Sigmoid colon (tissue), 4 donors: ENCODE results near the gene FOXP1.

ENCODE experiments used
- CTCF ChIP-seq, 4 experiments: fragments of 450-650 bp in 3 of 4; fragments of 200-600 bp in 1 of 4; IDR thresholded peaks; one replicate each; pipeline ENCODE4 v1.5.1; 2016 to 2019; ENCODE audit warnings: antibody characterized with exemption in 4 of 4, mild to moderate bottlenecking in 3 of 4, moderate library complexity in 2 of 4
- EP300 ChIP-seq, 4 donors: sonication (generic); formaldehyde crosslinking; IDR thresholded peaks; one replicate each; pipeline ENCODE4 v1.6.1; 2017; ENCODE audit warnings: antibody characterized with exemption in 4 of 4
- POLR2A ChIP-seq, 2 donors: fragments of 450-650 bp; IDR thresholded peaks; one replicate each; pipeline ENCODE4 v1.6.1; 2016; ENCODE audit warnings: antibody characterized with exemption in 2 of 2, mild to moderate bottlenecking in 2 of 2, moderate library complexity in 2 of 2
- POLR2AphosphoS5 ChIP-seq, 4 donors: sonication (generic); formaldehyde crosslinking; IDR thresholded peaks; one replicate each; pipeline ENCODE4 v1.6.1; 2017; ENCODE audit warnings: antibody characterized with exemption in 4 of 4

GRCh38 chr3:70973558-70973957, 610.0 kb downstream of the FOXP1 start:
- TF ChIP-seq CTCF (IDR thresholded peaks at IDR 0.05) (no peak), POLR2AphosphoS5 (IDR thresholded peaks at IDR 0.05) (no peak), POLR2A (IDR thresholded peaks at IDR 0.05) (no peak), EP300 (IDR thresholded peaks at IDR 0.05) (no peak)
